ENCODE measurements around the gene PLAAT1. TPM values are rescaled to one million over a fixed set of nuclear protein-coding genes. Genes with fewer than 3 reads are reported as not detected.

Gene PLAAT1
- total RNA-seq, 1 experiment from 2014 or later = 3.9 TPM

DNA sequence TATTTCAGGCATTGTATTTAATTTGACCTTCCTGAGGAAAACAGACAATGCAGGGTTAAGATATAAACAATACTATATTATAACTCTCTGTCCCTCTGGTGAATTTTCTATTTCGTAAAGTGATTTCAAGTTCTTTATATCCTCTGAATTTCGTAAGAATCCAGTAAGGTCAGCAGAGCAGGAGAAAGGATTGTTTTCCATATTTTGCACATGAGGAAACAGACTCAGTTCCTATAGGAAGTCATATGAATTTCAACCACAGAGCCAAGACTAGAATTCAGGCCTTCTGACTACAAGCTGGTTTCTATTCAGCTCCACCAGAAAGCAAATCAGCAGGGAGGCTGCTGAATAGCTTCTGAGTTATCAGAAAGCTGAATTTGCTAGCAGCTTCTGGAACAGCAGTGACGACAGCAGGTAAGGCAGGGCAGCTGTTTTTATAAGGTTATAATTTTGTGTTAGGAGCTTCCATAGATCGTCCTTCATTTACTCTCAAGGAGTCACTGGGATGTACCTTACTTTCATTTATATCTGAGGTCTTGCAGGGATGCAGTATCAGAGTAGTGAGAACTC is 11.1 kb upstream of the PLAAT1 start:
- H3K4me3 Mint-ChIP-seq = no peak overlapping the region
- DNase-seq (ENCODE audit: low spot score) (no peak), ATAC-seq (no peak)
- no peaks in the 10 kb centered on the region for H3K36me3 Mint-ChIP-seq
- no peak overlapping the region for H3K27ac Mint-ChIP-seq
- H3K4me1 Mint-ChIP-seq = peaks cover 71% of the 10 kb centered on the region
- ChIA-PET CTCF (interaction anchor here (0.9 kb wide), 1 partner anchor 66 kb away, joined by 3 read pairs; no protein-coding TSS in a partner anchor), POLR2A (no interaction called here)
- H3K27me3 Mint-ChIP-seq (ENCODE audit: low read depth) = no peaks in the 10 kb centered on the region; the same call in 1 of the 2 replicates
- TF ChIP-seq ZNF423 (CRISPR knock-in tag; IDR thresholded peaks at IDR 0.05) = no peak
- TF ChIP-seq ESRRA (CRISPR knock-in tag; IDR thresholded peaks at IDR 0.05; ENCODE audit: borderline replicate concordance) = no peak
- no peak for TF ChIP-seq IRF2 (CRISPR knock-in tag; IDR thresholded peaks at IDR 0.05; ENCODE audit: borderline replicate concordance, low read depth)
- TF ChIP-seq NFYB (CRISPR knock-in tag; conservative IDR thresholded peaks at IDR 0.05; ENCODE audit: low read depth) = no peak
- TF ChIP-seq ZBTB21 (CRISPR knock-in tag; IDR thresholded peaks at IDR 0.05; ENCODE audit: borderline replicate concordance) = no peak
- TF ChIP-seq, protein P1, sequence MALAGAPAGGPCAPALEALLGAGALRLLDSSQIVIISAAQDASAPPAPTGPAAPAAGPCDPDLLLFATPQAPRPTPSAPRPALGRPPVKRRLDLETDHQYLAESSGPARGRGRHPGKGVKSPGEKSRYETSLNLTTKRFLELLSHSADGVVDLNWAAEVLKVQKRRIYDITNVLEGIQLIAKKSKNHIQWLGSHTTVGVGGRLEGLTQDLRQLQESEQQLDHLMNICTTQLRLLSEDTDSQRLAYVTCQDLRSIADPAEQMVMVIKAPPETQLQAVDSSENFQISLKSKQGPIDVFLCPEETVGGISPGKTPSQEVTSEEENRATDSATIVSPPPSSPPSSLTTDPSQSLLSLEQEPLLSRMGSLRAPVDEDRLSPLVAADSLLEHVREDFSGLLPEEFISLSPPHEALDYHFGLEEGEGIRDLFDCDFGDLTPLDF (CRISPR knock-in tag; IDR thresholded peaks at IDR 0.05) = no peak
- TF ChIP-seq, protein P2, sequence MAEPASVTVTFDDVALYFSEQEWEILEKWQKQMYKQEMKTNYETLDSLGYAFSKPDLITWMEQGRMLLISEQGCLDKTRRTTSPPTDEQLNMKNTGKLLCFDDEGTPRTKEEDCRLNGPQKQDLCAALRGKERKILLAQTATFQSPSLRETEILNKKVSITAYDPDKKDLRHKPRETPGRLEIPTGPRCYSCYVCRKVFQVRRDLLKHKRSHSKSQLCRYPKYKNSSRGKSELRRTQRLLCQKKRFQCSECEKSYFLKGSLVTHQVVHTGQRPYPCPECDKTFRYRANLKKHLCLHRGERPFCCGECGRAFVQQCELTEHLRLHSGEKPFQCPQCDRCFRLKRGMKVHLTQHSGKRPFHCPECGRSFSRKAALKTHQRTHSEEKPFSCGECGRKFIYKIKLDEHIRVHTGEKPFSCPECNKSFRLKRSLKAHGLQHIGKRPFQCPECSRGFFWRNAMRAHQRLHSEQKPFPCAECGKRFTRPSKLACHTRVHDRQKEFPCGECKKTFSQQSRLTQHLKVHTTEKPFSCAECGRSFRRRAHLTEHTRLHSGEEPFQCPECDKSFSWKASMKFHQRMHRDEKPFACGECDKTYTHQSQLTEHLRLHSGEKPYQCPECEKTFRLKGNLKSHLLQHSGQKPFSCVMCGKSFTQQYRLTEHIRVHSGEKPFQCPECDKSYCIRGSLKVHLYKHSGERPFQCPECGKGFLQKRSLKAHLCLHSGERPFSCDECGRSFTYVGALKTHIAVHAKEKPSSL (CRISPR knock-in tag; conservative IDR thresholded peaks at IDR 0.05) = no peak
- TF ChIP-seq, protein P3, sequence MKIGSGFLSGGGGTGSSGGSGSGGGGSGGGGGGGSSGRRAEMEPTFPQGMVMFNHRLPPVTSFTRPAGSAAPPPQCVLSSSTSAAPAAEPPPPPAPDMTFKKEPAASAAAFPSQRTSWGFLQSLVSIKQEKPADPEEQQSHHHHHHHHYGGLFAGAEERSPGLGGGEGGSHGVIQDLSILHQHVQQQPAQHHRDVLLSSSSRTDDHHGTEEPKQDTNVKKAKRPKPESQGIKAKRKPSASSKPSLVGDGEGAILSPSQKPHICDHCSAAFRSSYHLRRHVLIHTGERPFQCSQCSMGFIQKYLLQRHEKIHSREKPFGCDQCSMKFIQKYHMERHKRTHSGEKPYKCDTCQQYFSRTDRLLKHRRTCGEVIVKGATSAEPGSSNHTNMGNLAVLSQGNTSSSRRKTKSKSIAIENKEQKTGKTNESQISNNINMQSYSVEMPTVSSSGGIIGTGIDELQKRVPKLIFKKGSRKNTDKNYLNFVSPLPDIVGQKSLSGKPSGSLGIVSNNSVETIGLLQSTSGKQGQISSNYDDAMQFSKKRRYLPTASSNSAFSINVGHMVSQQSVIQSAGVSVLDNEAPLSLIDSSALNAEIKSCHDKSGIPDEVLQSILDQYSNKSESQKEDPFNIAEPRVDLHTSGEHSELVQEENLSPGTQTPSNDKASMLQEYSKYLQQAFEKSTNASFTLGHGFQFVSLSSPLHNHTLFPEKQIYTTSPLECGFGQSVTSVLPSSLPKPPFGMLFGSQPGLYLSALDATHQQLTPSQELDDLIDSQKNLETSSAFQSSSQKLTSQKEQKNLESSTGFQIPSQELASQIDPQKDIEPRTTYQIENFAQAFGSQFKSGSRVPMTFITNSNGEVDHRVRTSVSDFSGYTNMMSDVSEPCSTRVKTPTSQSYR (CRISPR knock-in tag; IDR thresholded peaks at IDR 0.05) = no peak
- no peak for TF ChIP-seq MXD4 (CRISPR knock-in tag; IDR thresholded peaks at IDR 0.05; ENCODE audit: borderline replicate concordance)
- TF ChIP-seq, protein P4, sequence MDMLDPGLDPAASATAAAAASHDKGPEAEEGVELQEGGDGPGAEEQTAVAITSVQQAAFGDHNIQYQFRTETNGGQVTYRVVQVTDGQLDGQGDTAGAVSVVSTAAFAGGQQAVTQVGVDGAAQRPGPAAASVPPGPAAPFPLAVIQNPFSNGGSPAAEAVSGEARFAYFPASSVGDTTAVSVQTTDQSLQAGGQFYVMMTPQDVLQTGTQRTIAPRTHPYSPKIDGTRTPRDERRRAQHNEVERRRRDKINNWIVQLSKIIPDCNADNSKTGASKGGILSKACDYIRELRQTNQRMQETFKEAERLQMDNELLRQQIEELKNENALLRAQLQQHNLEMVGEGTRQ (CRISPR knock-in tag; IDR thresholded peaks at IDR 0.05) = no peak
- no peak for TF ChIP-seq ZNF671 (CRISPR knock-in tag; IDR thresholded peaks at IDR 0.05)
- no peak for TF ChIP-seq ZNF263 (CRISPR knock-in tag; IDR thresholded peaks at IDR 0.05; ENCODE audit: low read depth)
- TF ChIP-seq, protein P5, sequence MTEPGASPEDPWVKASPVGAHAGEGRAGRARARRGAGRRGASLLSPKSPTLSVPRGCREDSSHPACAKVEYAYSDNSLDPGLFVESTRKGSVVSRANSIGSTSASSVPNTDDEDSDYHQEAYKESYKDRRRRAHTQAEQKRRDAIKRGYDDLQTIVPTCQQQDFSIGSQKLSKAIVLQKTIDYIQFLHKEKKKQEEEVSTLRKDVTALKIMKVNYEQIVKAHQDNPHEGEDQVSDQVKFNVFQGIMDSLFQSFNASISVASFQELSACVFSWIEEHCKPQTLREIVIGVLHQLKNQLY (CRISPR knock-in tag; IDR thresholded peaks at IDR 0.05) = no peak
- TF ChIP-seq, protein P6, sequence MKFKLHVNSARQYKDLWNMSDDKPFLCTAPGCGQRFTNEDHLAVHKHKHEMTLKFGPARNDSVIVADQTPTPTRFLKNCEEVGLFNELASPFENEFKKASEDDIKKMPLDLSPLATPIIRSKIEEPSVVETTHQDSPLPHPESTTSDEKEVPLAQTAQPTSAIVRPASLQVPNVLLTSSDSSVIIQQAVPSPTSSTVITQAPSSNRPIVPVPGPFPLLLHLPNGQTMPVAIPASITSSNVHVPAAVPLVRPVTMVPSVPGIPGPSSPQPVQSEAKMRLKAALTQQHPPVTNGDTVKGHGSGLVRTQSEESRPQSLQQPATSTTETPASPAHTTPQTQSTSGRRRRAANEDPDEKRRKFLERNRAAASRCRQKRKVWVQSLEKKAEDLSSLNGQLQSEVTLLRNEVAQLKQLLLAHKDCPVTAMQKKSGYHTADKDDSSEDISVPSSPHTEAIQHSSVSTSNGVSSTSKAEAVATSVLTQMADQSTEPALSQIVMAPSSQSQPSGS (CRISPR knock-in tag; IDR thresholded peaks at IDR 0.05; ENCODE audit: borderline replicate concordance, low read depth) = no peak
- TF ChIP-seq NR2C2 (CRISPR knock-in tag; IDR thresholded peaks at IDR 0.05) = no peak
- TF ChIP-seq, protein P7, sequence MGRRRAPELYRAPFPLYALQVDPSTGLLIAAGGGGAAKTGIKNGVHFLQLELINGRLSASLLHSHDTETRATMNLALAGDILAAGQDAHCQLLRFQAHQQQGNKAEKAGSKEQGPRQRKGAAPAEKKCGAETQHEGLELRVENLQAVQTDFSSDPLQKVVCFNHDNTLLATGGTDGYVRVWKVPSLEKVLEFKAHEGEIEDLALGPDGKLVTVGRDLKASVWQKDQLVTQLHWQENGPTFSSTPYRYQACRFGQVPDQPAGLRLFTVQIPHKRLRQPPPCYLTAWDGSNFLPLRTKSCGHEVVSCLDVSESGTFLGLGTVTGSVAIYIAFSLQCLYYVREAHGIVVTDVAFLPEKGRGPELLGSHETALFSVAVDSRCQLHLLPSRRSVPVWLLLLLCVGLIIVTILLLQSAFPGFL (CRISPR knock-in tag; IDR thresholded peaks at IDR 0.05; ENCODE audit: borderline replicate concordance) = no peak
- H3K9me3 Mint-ChIP-seq = no peaks in the 10 kb centered on the region

Data from WTC11 (cell line).